Measurements from ENCODE around the gene TFR2.

DNA sequence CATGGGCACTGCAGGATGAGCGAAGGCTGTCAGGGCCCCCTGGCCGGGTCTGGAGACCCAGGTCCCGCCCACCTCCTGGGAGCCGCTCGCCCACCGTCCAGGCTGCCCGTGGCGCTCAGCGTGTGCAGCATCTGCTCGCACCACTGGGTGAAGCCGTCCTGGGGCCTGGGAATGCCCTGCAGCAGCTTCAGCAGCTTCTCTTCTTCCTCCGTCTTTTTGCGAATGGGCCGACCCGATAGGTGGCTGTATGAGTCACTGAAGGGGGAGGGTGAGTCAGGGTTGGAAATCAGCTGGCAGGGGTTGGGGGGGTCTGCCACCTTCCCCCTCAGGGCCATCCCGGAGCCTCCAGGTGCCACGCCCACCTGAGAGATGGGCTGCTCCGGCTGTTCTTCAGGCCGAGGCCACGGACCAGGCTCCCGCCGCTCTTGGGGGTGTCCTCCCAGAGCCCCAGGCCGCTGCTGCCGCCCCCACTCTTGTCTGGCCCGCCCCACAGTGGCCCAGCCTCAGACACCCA lies 40.9 kb upstream of the TFR2 start:
- TF ChIP-seq POLR2AphosphoS5 (IDR thresholded peaks at IDR 0.05) (no peak), POLR2A (IDR thresholded peaks at IDR 0.05) (no peak), EP300 (IDR thresholded peaks at IDR 0.05) (no peak)
- TF ChIP-seq, protein P1, sequence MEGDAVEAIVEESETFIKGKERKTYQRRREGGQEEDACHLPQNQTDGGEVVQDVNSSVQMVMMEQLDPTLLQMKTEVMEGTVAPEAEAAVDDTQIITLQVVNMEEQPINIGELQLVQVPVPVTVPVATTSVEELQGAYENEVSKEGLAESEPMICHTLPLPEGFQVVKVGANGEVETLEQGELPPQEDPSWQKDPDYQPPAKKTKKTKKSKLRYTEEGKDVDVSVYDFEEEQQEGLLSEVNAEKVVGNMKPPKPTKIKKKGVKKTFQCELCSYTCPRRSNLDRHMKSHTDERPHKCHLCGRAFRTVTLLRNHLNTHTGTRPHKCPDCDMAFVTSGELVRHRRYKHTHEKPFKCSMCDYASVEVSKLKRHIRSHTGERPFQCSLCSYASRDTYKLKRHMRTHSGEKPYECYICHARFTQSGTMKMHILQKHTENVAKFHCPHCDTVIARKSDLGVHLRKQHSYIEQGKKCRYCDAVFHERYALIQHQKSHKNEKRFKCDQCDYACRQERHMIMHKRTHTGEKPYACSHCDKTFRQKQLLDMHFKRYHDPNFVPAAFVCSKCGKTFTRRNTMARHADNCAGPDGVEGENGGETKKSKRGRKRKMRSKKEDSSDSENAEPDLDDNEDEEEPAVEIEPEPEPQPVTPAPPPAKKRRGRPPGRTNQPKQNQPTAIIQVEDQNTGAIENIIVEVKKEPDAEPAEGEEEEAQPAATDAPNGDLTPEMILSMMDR (IDR thresholded peaks at IDR 0.05) = no peak
